Mesenchymal stem cell (in vitro differentiated cells and primary cell): ENCODE measurements around the gene ST7.
A peak's percentile ranks its signal among the peaks of the same experiment; 100 is the strongest.
"Not testable (repeated sequence)": the region's sequence is repeated elsewhere in the genome, so short reads cannot be mapped to it uniquely, and the experiment has no call there.

ENCODE experiments used
- DNase-seq: peaks from one replicate; pipeline ENCODE4 v3.0.0-alpha.2; 2013
- H2AFZ ChIP-seq: one replicate; pipeline ENCODE4 v1.6.1; 2013; ENCODE audit warnings: low read depth, mild to moderate bottlenecking, control low read depth, inconsistent platforms, low read length, moderate library complexity
- H2AK5ac ChIP-seq: 2 replicates; pipeline ENCODE4 v1.6.1; 2013; ENCODE audit warnings: low read length, moderate library complexity, mild to moderate bottlenecking, inconsistent platforms; ENCODE audit not compliant: severe bottlenecking
- H2BK120ac ChIP-seq: one replicate; pipeline ENCODE4 v1.6.1; 2013; ENCODE audit warnings: low read depth, mild to moderate bottlenecking, inconsistent platforms, low read length, moderate library complexity
- H2BK12ac ChIP-seq, 2 experiments: one replicate each; pipeline ENCODE4 v1.6.1; 2013; ENCODE audit warnings: inconsistent platforms in 2 of 2, low read length in 2 of 2, mild to moderate bottlenecking in 2 of 2, moderate library complexity in 2 of 2, control low read depth in 1 of 2
- H2BK15ac ChIP-seq: one replicate; pipeline ENCODE4 v1.6.1; 2013; ENCODE audit warnings: mild to moderate bottlenecking, low read depth, inconsistent platforms; ENCODE audit not compliant: poor library complexity, severe bottlenecking
- H2BK5ac ChIP-seq: 2 replicates; pipeline ENCODE4 v1.6.1; 2013; ENCODE audit warnings: low read depth, mild to moderate bottlenecking, low read length, control low read depth, inconsistent platforms; ENCODE audit not compliant: poor library complexity, severe bottlenecking
- H3K14ac ChIP-seq, 2 experiments: one replicate each; pipeline ENCODE4 v1.6.1; 2013; ENCODE audit warnings: inconsistent platforms in 2 of 2, low read length in 2 of 2, control low read depth in 1 of 2, mild to moderate bottlenecking in 1 of 2, moderate library complexity in 1 of 2
- H3K18ac ChIP-seq, 2 experiments: one replicate each; pipeline ENCODE4 v1.6.1; 2013; ENCODE audit warnings: inconsistent platforms in 2 of 2, low read length in 2 of 2, control low read depth in 1 of 2, low read depth in 1 of 2, mild to moderate bottlenecking in 1 of 2
- H3K23ac ChIP-seq, 2 experiments: one replicate each; pipeline ENCODE4 v1.6.1; 2013; ENCODE audit warnings: inconsistent platforms in 2 of 2, low read length in 2 of 2, mild to moderate bottlenecking in 2 of 2, moderate library complexity in 2 of 2, control low read depth in 1 of 2
- H3K27ac ChIP-seq: 2 replicates; pipeline ENCODE4 v1.5.1; 2013; ENCODE audit warnings: mild to moderate bottlenecking, moderate library complexity, low read length, control low read depth, inconsistent platforms; ENCODE audit not compliant: poor library complexity, severe bottlenecking
- H3K27me3 ChIP-seq, 2 experiments: 2 replicates each; pipeline versions ENCODE4 v1.6.1 to v1.7.0; 2013; ENCODE audit warnings: low read length in 2 of 2, mild to moderate bottlenecking in 2 of 2, moderate library complexity in 2 of 2, control low read depth in 1 of 2, inconsistent platforms in 1 of 2; ENCODE audit not compliant: control insufficient read depth in 1 of 2, insufficient read depth in 1 of 2
- H3K36me3 ChIP-seq, 2 experiments: 2 replicates each; pipeline versions ENCODE4 v1.6.1 to v1.7.0; 2013; ENCODE audit warnings: low read length in 2 of 2, control low read depth in 1 of 2, inconsistent platforms in 1 of 2, low read depth in 1 of 2, mild to moderate bottlenecking in 1 of 2; ENCODE audit not compliant: insufficient read depth in 2 of 2, control insufficient read depth in 1 of 2
- H3K4ac ChIP-seq, 2 experiments: one replicate each; pipeline ENCODE4 v1.6.1; 2013; ENCODE audit warnings: inconsistent platforms in 2 of 2, low read length in 2 of 2, mild to moderate bottlenecking in 2 of 2, moderate library complexity in 2 of 2, control low read depth in 1 of 2, low read depth in 1 of 2
- H3K4me1 ChIP-seq: 2 replicates; pipeline ENCODE4 v1.6.1; 2013; ENCODE audit warnings: low read depth, low read length, control low read depth; ENCODE audit not compliant: control insufficient read depth, insufficient read depth
- H3K4me2 ChIP-seq: 2 replicates; pipeline ENCODE4 v1.6.1; 2013; ENCODE audit warnings: low read length, mild to moderate bottlenecking, inconsistent platforms; ENCODE audit not compliant: poor library complexity, severe bottlenecking
- H3K4me3 ChIP-seq, 2 experiments: 2 replicates each; pipeline versions ENCODE4 v1.5.1 to v1.7.0; 2013; ENCODE audit warnings: low read length in 2 of 2, mild to moderate bottlenecking in 2 of 2, control low read depth in 1 of 2, low read depth in 1 of 2; ENCODE audit not compliant: insufficient read depth in 1 of 2
- H3K79me1 ChIP-seq: replicated peaks from 2 replicates; pipeline ENCODE4 v1.6.1; 2013; ENCODE audit warnings: mild to moderate bottlenecking, control low read depth, low read length, inconsistent platforms; ENCODE audit not compliant: poor library complexity, severe bottlenecking
- H3K9ac ChIP-seq: 2 replicates; pipeline ENCODE4 v1.7.0; 2013; ENCODE audit warnings: mild to moderate bottlenecking, low read length, moderate library complexity
- H3K9me3 ChIP-seq: 2 replicates; pipeline ENCODE4 v1.7.0; 2013; ENCODE audit warnings: mild to moderate bottlenecking, low read length; ENCODE audit not compliant: control insufficient read depth
- H4K8ac ChIP-seq: one replicate; pipeline ENCODE4 v1.6.1; 2013; ENCODE audit warnings: inconsistent platforms, mild to moderate bottlenecking, low read length, moderate library complexity
- H4K91ac ChIP-seq: one replicate; pipeline ENCODE4 v1.6.1; 2013; ENCODE audit warnings: mild to moderate bottlenecking, low read length, inconsistent platforms
- WGBS: methylation state at CpG from one replicate; pipeline ENCODE4 v1.1.7; 2013; ENCODE audit warnings: mixed read lengths; 5-methylcytosine and 5-hydroxymethylcytosine counted together

Gene ST7

GRCh38 chr7:117241088-117241487, 287.8 kb downstream of the ST7 start:
- H2BK5ac ChIP-seq: no peak overlapping the region
- WGBS: 86% methylated on average over 1 of the region's 4 CpGs

GRCh38 chr7:117243390-117243789, 290.1 kb downstream of the ST7 start:
- no peaks in the 10 kb centered on the region for H3K79me1 ChIP-seq
- 86% methylated on average over 2 of the region's 3 CpGs for WGBS
- no peak overlapping the region for H3K4ac ChIP-seq

More at GRCh38 chr7:117241088-117241487, 287.8 kb downstream of the ST7 start:
- Histone ChIP-seq H4K8ac (no peak overlapping the region), H2AFZ (no peak overlapping the region), H3K27me3 (no peaks in the 10 kb centered on the region), H3K14ac (no peak overlapping the region), H2BK12ac (no peak overlapping the region), H2AK5ac (no peak overlapping the region), H3K9ac (no peak overlapping the region), H3K79me1 (no peaks in the 10 kb centered on the region), H3K23ac (no peak overlapping the region), H3K4me3 (no peak overlapping the region), H3K9me3 (no peaks in the 10 kb centered on the region), H3K4ac (no peak overlapping the region), H4K91ac (no peak overlapping the region), H3K27ac (no peak overlapping the region), H3K4me2 (no peak overlapping the region), H2BK120ac (no peak overlapping the region), H2BK15ac (no peak overlapping the region), H3K18ac (no peak overlapping the region), H3K36me3 (no peaks in the 10 kb centered on the region), H3K4me1 (peaks cover 2% of the 10 kb centered on the region)
- no peak for DNase-seq

GRCh38 chr7:117245703-117246102, 292.4 kb downstream of the ST7 start:
- not testable (repeated sequence) for H3K79me1 ChIP-seq, H3K4ac ChIP-seq, H2AFZ ChIP-seq, H3K27ac ChIP-seq, H3K36me3 ChIP-seq, H2BK15ac ChIP-seq, H2BK12ac ChIP-seq, H3K9me3 ChIP-seq, H3K4me3 ChIP-seq, H4K91ac ChIP-seq, DNase-seq, H2BK120ac ChIP-seq, H4K8ac ChIP-seq, H2BK5ac ChIP-seq, H2AK5ac ChIP-seq, H3K27me3 ChIP-seq, H3K9ac ChIP-seq, H3K4me1 ChIP-seq, H3K18ac ChIP-seq, H3K23ac ChIP-seq, H3K14ac ChIP-seq, H3K4me2 ChIP-seq
- no CpG with 5 or more reads among the region's 2 CpGs for WGBS

More at GRCh38 chr7:117243390-117243789, 290.1 kb downstream of the ST7 start:
- Histone ChIP-seq H4K91ac (no peak overlapping the region), H3K36me3 (no peaks in the 10 kb centered on the region), H2BK15ac (no peak overlapping the region), H2AK5ac (no peak overlapping the region), H3K14ac (no peak overlapping the region), H3K27me3 (no peaks in the 10 kb centered on the region), H2BK5ac (no peak overlapping the region), H3K4me3 (no peak overlapping the region), H3K27ac (no peak overlapping the region), H3K9ac (no peak overlapping the region), H3K4me1 (peaks cover 4% of the 10 kb centered on the region), H2BK120ac (no peak overlapping the region), H3K23ac (no peak overlapping the region), H3K18ac (no peak overlapping the region), H3K9me3 (no peaks in the 10 kb centered on the region), H2BK12ac (no peak overlapping the region), H4K8ac (no peak overlapping the region), H2AFZ (no peak overlapping the region), H3K4me2 (no peak overlapping the region)
- DNase-seq: no peak

DNA sequence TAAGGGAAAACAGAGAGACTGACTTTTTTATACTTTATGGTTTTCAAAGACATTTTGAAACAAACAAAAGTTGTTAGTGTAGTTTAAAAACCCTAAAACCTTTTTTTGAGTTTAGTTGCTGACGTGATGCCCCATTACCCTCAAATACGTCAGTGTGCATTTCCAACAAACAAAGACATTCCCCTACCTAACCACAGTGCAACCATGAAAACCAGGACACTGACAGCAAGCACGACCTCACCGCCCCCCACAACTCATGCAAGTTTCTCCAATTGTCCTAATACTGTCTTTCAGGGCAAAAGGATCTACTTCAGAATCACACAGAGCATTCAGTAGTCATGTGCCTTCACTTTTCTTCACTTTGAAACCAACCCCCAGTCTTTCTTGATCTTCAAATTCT, 294.5 kb downstream of the ST7 start:
- H4K8ac ChIP-seq: no peak overlapping the region
- no peak overlapping the region for H4K91ac ChIP-seq
- no peak overlapping the region for H3K18ac ChIP-seq
- no peak overlapping the region for H3K27ac ChIP-seq
- no peak overlapping the region for H3K4me3 ChIP-seq
- H3K4ac ChIP-seq: no peak overlapping the region
- no peak overlapping the region for H2AFZ ChIP-seq
- peaks cover 16% of the 10 kb centered on the region for H3K4me1 ChIP-seq
- peak; percentile 28 for DNase-seq
- no peak overlapping the region for H3K23ac ChIP-seq
- no peak overlapping the region for H2BK15ac ChIP-seq
- H3K9ac ChIP-seq: no peak overlapping the region
- H3K14ac ChIP-seq: no peak overlapping the region
- no peak overlapping the region for H2BK12ac ChIP-seq
- H2AK5ac ChIP-seq: no peak overlapping the region
- 63% methylated on average over 4 of the region's 4 CpGs for WGBS
- H2BK120ac ChIP-seq: no peak overlapping the region
- no peaks in the 10 kb centered on the region for H3K27me3 ChIP-seq
- no peak overlapping the region for H3K4me2 ChIP-seq
- H3K79me1 ChIP-seq: no peaks in the 10 kb centered on the region
- no peaks in the 10 kb centered on the region for H3K36me3 ChIP-seq
- no peak overlapping the region for H2BK5ac ChIP-seq
- no peaks in the 10 kb centered on the region for H3K9me3 ChIP-seq
